HepG2 (cell line): Measurements from ENCODE around the gene VKORC1. TPM values are rescaled to one million over a fixed set of nuclear protein-coding genes. Genes with fewer than 3 reads are reported as not detected.

ENCODE experiments used
- ARNT2 ChIP-seq: sonication (generic); formaldehyde crosslinking; IDR thresholded peaks from 2 replicates; pipeline ENCODE4 v1.8.0; 2022; ENCODE audit warnings: mild to moderate bottlenecking, low read depth, missing genetic modification reagents, moderate library complexity
- ASH2L ChIP-seq: fragments of 300-600, 200-600 bp; sonication (generic); IDR thresholded peaks from 2 replicates; pipeline ENCODE4 v1.7.0; 2017; ENCODE audit warnings: low read depth, mild to moderate bottlenecking, moderate library complexity, mixed read lengths, low read length; ENCODE audit not compliant: insufficient read length
- EHMT2 ChIP-seq: fragments of 200-600 bp; sonication (generic); IDR thresholded peaks from 2 replicates; pipeline ENCODE4 v1.7.0; 2017; ENCODE audit warnings: antibody characterized with exemption, low read depth, low read length, borderline replicate concordance
- PTBP1 ChIP-seq: fragments of 200-400 bp; formaldehyde crosslinking; IDR thresholded peaks from 2 replicates; pipeline ENCODE4 v1.6.1; 2018; ENCODE audit warnings: low read length, low read depth; ENCODE audit not compliant: poor library complexity, severe bottlenecking
- TAF15 ChIP-seq: fragments of 200-400 bp; formaldehyde crosslinking; IDR thresholded peaks from one replicate; pipeline ENCODE4 v1.6.1; 2018; ENCODE audit warnings: mild to moderate bottlenecking, low read depth, low read length; ENCODE audit not compliant: poor library complexity, severe bottlenecking
- TARDBP ChIP-seq: sonication (generic); formaldehyde crosslinking; IDR thresholded peaks from 2 replicates; pipeline ENCODE4 v1.8.0; 2022; ENCODE audit warnings: mild to moderate bottlenecking, missing genetic modification reagents
- TBP ChIP-seq: sonication (generic); formaldehyde crosslinking; IDR thresholded peaks from 2 replicates; pipeline ENCODE4 v1.5.0; 2020; ENCODE audit warnings: missing genetic modification reagents
- THAP9 ChIP-seq: sonication (generic); formaldehyde crosslinking; IDR thresholded peaks from 2 replicates; pipeline ENCODE4; 2020; ENCODE audit warnings: missing genetic modification reagents, mild to moderate bottlenecking, borderline replicate concordance
- ZBTB43 ChIP-seq: sonication (generic); formaldehyde crosslinking; conservative IDR thresholded peaks from 2 replicates; pipeline ENCODE4 v1.4.0; 2020; ENCODE audit warnings: missing genetic modification reagents
- ZFP90 ChIP-seq: sonication (generic); formaldehyde crosslinking; IDR thresholded peaks from 2 replicates; pipeline ENCODE4 v1.8.0; 2022; ENCODE audit warnings: missing genetic modification reagents, mild to moderate bottlenecking, inconsistent platforms, borderline replicate concordance
- ZNF205 ChIP-seq: IDR thresholded peaks from 2 replicates; pipeline ENCODE4 v1.6.1; 2018; ENCODE audit warnings: missing biosample characterization, missing genetic modification reagents
- ZNF276 ChIP-seq: sonication (generic); formaldehyde crosslinking; IDR thresholded peaks from 2 replicates; pipeline ENCODE4 v1.4.0; 2020; ENCODE audit warnings: mild to moderate bottlenecking, low read depth, missing genetic modification reagents
- ZNF501 ChIP-seq: sonication (generic); formaldehyde crosslinking; IDR thresholded peaks from 2 replicates; pipeline ENCODE4 v1.5.1; 2020; ENCODE audit warnings: mild to moderate bottlenecking, moderate library complexity, missing genetic modification reagents
- ZNF543 ChIP-seq: sonication (generic); formaldehyde crosslinking; IDR thresholded peaks from 2 replicates; pipeline ENCODE4 v1.4.0; 2020; ENCODE audit warnings: mild to moderate bottlenecking, missing genetic modification reagents
- ZNF605 ChIP-seq: sonication (generic); formaldehyde crosslinking; IDR thresholded peaks from 2 replicates; pipeline ENCODE4 v1.8.0; 2022; ENCODE audit warnings: mild to moderate bottlenecking, missing genetic modification reagents
- ZNF775 ChIP-seq: sonication (generic); formaldehyde crosslinking; IDR thresholded peaks from 2 replicates; pipeline ENCODE4 v1.4.0; 2020; ENCODE audit warnings: missing genetic modification reagents, mild to moderate bottlenecking, moderate library complexity, borderline replicate concordance
- ZNF891 ChIP-seq: sonication (generic); formaldehyde crosslinking; IDR thresholded peaks from 2 replicates; pipeline ENCODE4 v1.5.0; 2020; ENCODE audit warnings: mild to moderate bottlenecking, missing genetic modification reagents
- ZSCAN30 ChIP-seq: sonication (generic); formaldehyde crosslinking; IDR thresholded peaks from 2 replicates; pipeline ENCODE4 v1.5.0; 2020; ENCODE audit warnings: mild to moderate bottlenecking, missing genetic modification reagents
- polyA plus RNA-seq, 8 experiments: library from polyadenylated mRNA; depleted of rRNA in 3 of 8; stranded (reverse) in 7 of 8; unstranded in 1 of 8; fragments of >200 nt; fragmentation: Illumina TruSeq in 4 of 8; extraction: Trizol in 4 of 8; gene quantifications; 2 replicates each; pipeline versions ENCODE4 v1.2.1 to v1.2.3, GENCODE V29; 2011 to 2016; ENCODE audit warnings: low read depth in 4 of 8, missing spikeins in 1 of 8, mixed read lengths in 1 of 8; ENCODE audit not compliant: insufficient read depth in 1 of 8
- total RNA-seq, 5 experiments: library from RNA; depleted of rRNA; stranded (reverse); fragments of >200 nt; fragmentation: Illumina TruSeq; extraction: Trizol; gene quantifications; 2 replicates each; pipeline ENCODE4 v1.2.3, GENCODE V29; 2016; ENCODE audit warnings: low read depth in 1 of 5
- TF ChIP-seq, protein P1 (sequence below): sonication (generic); formaldehyde crosslinking; IDR thresholded peaks from 2 replicates; pipeline ENCODE4 v1.4.0; 2020; ENCODE audit warnings: mild to moderate bottlenecking, low read depth, missing genetic modification reagents
- TF ChIP-seq, protein P2 (sequence below): sonication (generic); formaldehyde crosslinking; conservative IDR thresholded peaks from 2 replicates; pipeline ENCODE4 v1.8.0; 2022; ENCODE audit warnings: mild to moderate bottlenecking, moderate library complexity, missing genetic modification reagents

Gene VKORC1
- total and polyA plus RNA-seq, 2 of the 13 experiments (the other 11 are each of a cell fraction or from before 2014, with no cell fraction given), result 141 to 615 TPM

- TF ChIP-seq ARNT2 (CRISPR knock-in tag), result peak; percentile 96
- peak; percentile 82; the same call in 1 of the 2 replicates for TF ChIP-seq THAP9 (CRISPR knock-in tag)
- peak; percentile 78; the same call in 1 of the 2 replicates for TF ChIP-seq ZFP90 (CRISPR knock-in tag)
- TF ChIP-seq TAF15, result peak; percentile 94
- no peak for TF ChIP-seq ZNF543 (CRISPR knock-in tag)
- TF ChIP-seq TBP (CRISPR knock-in tag), result no peak; the same call in 1 of the 2 replicates
- TF ChIP-seq, protein P1, sequence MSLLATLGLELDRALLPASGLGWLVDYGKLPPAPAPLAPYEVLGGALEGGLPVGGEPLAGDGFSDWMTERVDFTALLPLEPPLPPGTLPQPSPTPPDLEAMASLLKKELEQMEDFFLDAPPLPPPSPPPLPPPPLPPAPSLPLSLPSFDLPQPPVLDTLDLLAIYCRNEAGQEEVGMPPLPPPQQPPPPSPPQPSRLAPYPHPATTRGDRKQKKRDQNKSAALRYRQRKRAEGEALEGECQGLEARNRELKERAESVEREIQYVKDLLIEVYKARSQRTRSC (CRISPR knock-in tag), result no peak
- TF ChIP-seq ZNF605 (CRISPR knock-in tag), result peak; percentile 68
- TF ChIP-seq ASH2L, result peak; percentile 47
- TF ChIP-seq ZSCAN30 (CRISPR knock-in tag), result no peak
- no peak for TF ChIP-seq ZNF276 (CRISPR knock-in tag)
- TF ChIP-seq EHMT2, result no peak
- peak; percentile 49; the same call in 1 of the 2 replicates for TF ChIP-seq TARDBP (CRISPR knock-in tag)
- peak; percentile 97 for TF ChIP-seq ZNF501 (CRISPR knock-in tag)
- TF ChIP-seq, protein P2, sequence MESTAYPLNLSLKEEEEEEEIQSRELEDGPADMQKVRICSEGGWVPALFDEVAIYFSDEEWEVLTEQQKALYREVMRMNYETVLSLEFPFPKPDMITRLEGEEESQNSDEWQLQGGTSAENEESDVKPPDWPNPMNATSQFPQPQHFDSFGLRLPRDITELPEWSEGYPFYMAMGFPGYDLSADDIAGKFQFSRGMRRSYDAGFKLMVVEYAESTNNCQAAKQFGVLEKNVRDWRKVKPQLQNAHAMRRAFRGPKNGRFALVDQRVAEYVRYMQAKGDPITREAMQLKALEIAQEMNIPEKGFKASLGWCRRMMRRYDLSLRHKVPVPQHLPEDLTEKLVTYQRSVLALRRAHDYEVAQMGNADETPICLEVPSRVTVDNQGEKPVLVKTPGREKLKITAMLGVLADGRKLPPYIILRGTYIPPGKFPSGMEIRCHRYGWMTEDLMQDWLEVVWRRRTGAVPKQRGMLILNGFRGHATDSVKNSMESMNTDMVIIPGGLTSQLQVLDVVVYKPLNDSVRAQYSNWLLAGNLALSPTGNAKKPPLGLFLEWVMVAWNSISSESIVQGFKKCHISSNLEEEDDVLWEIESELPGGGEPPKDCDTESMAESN (CRISPR knock-in tag), result peak; percentile 96
- no peak for TF ChIP-seq ZBTB43
- TF ChIP-seq ZNF775 (CRISPR knock-in tag), result 0 out of 2 replicates have a peak, but pooled peaks have one; percentile 28
- no peak for TF ChIP-seq PTBP1
- peak; percentile 73 for TF ChIP-seq ZNF205
- TF ChIP-seq ZNF891 (CRISPR knock-in tag), result no peak
These were observed at the start of gene VKORC1 (continued) for GRCh38 chr16:31094424-31095120.
